Skin of body (tissue), 2 donors: Measurements from ENCODE around the gene BCL11B. TPM values are rescaled to one million over a fixed set of nuclear protein-coding genes. Genes with fewer than 3 reads are reported as not detected.
"Not testable (repeated sequence)": the region's sequence is repeated elsewhere in the genome, so short reads cannot be mapped to it uniquely, and the experiment has no call there.

Experiments used
- DNase-seq: peaks from one replicate; lab custom pipeline; 2025; lab: John Stamatoyannopoulos, UW
- total RNA-seq: library from RNA; depleted of rRNA; stranded (reverse); fragments of >200 nt; gene quantifications from one replicate; pipeline ENCODE4 v1.2.3, GENCODE V29; 2014

Gene BCL11B
- total RNA-seq, 1 donor from 2014 or later: 17.6 TPM

DNA sequence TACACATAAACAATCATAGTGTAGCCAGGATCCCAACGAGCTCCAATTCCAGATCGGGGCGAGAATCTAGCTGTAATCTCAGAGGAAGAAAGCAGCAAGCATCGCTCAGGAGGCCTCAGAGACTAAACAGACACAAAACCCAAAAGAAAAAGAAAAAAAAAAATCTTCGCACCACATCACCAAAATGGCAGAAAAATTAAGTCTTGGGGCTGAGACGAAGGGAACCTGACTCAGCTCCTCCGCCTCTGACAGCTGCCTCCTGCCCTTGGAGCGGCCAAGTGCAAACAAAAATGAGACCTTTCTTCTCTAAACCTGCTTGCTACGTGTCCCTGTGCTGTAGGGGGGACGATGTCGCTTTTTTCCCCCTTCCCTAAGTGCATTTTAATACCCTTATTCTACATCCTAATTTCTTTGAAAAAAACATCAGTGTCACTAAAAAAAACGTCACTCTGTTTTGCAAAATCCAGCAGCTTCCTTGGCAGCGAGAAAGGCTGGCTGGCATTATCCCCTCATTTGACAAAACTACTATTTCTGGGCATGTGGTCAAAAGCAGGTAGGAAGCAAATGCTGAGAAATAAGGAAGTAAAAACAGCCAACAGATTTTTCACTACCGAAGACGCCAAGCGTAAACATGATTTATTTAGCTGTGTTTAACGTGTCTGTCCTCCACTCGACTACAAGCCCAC is 30.5 kb downstream of the BCL11B start:
- DNase-seq: peak; percentile 30

- no peak for DNase-seq
Observed at GRCh38 chr14:99240627-99241324, 31.2 kb downstream of the BCL11B start.

DNA sequence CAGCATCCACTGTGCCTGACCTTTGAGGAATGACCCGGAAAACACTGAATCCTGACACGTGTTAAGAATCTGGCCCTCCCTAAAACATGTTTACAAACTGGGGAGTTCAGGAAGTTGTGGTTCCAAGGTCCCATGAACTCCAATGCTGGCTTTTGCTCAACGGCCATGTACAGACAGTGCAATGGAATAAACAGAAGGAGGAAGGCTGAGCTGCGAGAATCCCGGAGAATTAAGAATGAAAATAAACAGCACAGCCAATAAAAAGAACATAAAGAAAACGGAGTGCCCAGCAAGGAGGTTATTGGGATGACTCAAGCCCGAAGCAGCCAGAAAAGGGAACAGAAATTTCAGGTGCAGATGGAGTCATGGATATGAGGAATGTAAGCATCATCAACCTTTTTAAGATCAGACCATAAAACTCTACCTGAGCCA is 32.3 kb downstream of the BCL11B start:
- DNase-seq: no peak

DNA sequence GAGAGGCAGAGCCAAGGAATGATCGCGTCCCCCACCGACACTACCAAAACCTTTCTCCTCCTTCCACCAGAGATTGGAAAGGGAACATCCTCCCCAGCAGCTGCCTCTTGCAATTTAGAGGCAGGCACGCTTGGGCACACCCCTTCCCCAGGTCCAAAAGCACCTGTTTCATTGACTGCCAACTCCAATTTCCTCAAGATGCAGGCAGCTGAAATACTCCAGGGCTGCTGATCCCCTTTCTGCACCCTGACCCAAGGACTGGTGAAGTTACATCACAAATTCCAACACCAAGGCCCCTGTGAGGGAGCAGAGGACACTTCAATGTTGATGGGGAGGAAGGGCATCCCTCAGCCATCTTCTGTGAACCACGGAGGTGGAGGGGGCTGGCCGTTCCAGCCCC is 33.8 kb downstream of the BCL11B start:
- no peak for DNase-seq

- no peak for DNase-seq
Observed at GRCh38 chr14:99237288-99237687, 34.7 kb downstream of the BCL11B start.

GRCh38 chr14:99236386-99237138 is 35.4 kb downstream of the BCL11B start:
- no peak for DNase-seq

DNA sequence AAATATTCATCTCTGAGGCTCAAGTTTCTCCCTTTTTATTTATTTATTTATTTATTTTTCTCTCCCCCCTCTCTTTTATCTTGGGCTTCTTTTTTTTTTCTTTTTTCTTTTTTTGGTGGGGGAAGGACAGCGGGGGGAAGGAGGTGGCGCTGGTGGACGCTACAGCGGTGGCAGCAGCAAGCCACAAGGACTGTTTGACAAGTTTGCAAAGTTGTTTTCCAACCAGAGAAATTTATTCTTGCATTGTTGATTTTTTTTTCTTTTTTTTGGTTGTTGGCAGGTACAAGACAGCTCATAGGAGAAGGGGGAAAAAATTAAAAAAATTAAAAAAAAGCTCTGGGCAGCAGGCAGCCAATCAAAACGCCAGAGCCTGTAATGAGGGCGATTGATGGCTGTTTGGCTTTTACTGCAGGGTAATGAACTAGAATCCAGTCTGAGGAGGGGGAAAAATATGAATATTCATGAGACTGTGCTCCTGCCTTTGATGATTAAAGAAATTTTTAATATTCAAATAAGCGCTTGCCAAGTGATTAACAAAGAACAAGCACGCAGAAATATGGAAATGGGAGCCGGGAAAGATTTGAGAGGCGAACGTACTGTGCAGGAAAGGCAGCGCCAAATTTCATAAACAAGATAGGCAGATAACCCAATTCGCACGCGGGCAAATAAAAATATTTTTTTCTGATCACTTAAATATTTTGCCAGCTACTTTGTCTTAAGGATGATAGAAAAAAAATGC is 36.2 kb downstream of the BCL11B start:
- DNase-seq: no peak

DNA sequence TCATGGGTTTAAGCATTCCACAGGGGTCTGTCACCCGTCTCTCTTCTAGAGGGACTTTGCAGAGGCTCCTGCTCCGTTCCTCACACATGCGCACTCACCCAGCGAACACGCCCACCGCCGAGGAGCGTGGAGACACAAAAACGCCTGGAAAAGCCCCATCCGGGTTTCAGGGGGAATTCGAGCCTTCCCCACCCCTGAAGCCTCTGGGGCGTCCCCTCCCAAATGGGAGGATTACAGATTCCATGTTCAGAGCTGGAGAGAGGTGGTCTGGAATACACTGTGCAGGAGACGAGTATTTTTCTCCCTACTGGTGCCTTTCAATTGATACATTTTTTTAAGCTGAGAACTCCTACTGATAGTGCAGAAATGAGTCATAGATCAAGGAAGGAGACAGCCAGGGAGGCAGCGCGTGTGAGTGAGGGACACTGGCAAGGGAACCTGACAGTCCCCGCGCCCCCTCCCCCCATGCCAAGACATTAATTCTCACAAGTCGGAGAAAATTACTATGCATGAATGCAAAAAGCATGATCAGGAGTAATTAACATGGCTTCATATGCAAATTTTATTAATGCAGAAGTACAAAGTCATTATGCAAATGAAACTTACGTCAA is 36.9 kb downstream of the BCL11B start:
- DNase-seq: peak; percentile 81

GRCh38 chr14:99234355-99234754 is 37.6 kb downstream of the BCL11B start:
- DNase-seq: no peak

DNA sequence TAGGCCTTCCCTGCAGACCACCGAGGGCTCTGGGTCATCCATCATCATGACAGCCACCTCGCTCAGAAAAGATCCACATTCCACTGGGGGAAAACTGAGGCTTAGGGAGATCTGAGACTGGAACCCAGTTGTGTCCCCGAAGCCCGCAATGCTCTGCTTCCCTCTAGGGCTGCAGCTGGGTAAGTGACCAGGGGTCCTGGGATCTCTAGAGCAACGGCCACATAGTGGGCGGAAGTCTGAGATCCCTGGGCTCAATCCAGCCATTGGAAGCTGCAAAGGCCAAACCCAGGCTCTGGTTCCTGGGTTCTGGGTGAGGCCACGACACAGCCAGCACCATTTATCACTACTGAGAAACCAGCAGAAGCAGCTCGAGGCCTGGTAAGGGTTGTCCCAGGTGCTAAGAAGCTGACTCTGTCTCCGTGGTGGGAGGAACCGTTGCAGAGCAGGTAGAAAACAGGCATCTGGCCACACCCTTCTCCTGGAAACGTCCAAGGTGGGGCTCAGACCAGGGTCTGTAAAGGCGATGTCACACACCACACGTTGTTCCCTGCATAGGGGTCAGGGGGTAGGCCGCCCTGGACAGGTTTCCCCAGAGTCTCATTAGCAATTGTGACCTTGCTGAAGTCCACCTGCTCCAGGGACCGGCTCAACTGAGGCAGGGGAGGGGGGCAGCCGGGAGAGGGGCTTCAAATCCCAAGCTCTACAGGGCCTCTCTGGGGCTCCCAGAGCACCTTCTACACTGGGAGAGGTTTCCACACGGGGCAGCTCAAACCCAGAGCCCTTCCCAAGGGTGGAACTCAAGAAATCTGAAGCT is 38.6 kb downstream of the BCL11B start:
- DNase-seq: no peak

DNA sequence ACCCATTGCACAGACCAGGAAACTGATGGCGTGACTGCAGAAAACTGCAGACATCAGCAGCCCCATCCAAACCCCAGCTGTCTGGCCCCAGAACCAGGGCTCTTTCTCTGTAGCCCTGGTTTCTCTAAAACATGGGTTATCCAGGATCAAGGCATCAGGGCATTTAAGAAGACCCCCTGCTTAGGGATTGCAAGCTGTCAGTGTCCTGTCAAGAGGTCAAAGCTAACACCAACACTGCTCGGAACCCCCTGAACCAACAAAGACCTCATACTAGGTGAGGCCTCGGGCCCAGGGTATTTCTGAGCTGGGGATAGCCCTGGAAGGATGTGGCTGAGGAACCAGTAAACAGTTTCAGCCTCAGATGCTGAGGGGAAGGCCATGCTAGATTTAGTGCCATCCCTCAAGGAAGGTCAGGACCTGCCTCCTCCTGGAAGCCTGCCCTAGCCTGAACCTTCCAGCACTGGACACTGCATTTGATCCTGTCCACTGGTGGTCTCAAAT is 39.2 kb downstream of the BCL11B start:
- no peak for DNase-seq

DNA sequence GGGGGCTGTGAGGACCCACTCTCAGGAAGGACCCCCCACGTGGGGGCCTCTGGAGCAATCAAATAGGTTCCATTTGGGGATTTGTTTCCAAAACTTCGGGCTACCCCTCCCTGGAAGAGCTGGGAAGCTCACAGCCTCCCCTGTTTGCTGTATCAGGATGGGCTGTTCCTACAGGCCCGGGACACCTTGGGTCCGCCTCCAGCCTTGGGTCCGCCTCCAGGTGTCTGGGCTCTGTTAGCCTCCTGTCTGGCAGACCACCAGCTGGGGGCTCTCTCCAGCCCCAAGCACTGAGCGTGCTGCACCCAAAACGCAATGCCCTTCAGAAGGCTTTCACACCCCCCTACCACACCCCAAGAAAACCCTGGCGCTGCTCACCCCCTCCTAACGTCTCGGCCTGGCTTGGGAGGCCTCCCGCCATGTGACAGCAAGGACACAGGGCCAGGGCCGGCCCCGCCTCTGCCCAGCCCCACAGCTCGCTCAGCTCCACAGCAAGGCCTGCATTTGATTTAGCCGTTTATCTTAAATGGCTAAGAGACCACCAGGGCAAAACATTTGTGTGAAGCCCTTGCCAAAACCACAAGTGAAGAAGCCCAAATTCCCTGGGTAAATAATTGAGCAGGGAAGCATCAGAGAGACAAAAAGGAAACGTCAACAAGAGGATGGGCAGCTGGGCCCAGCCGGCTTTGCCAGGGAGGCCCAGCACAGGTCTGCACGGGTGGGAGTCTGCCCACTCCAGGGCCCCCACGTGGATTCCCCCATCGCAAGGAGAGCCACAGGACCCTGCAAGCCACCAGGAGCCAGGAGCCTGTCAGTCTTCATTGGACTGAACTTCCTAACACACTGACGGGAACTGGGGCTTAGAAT is 39.9 kb downstream of the BCL11B start:
- peak; percentile 81 for DNase-seq

DNA sequence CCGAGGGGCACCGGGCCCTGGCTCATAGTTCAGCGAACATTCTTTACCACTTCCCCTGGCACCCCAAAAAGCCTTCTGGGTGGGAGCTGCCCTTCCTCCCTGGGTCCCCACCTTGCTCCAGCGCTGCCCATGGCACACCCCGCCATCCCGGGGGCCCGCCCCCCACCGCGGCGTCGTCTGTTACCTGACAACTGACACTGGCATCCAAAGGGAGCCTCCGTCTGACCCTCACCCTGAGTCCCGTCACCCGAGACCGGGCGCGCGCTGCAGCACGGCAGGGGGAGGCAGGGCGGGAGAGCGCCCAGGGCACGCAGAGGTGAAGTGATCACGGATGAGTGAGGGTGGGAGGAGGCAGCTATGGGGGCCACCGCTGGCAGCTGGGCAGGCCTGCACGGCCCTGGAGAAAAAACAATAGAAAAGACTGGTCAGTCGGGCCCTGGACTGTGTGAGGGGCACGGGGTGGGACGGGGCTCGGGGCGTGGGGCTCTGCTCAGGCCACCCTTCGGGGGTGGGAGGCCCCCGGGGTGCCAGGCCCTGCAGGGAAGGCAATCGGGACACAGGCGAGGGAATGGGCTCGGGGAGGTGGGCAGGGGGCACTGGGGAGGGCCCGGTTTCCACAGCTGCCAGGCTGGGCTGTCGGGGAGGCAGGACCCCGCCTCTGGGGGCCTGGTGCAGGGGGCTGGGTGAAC is 40.7 kb downstream of the BCL11B start:
- DNase-seq: no peak

DNA sequence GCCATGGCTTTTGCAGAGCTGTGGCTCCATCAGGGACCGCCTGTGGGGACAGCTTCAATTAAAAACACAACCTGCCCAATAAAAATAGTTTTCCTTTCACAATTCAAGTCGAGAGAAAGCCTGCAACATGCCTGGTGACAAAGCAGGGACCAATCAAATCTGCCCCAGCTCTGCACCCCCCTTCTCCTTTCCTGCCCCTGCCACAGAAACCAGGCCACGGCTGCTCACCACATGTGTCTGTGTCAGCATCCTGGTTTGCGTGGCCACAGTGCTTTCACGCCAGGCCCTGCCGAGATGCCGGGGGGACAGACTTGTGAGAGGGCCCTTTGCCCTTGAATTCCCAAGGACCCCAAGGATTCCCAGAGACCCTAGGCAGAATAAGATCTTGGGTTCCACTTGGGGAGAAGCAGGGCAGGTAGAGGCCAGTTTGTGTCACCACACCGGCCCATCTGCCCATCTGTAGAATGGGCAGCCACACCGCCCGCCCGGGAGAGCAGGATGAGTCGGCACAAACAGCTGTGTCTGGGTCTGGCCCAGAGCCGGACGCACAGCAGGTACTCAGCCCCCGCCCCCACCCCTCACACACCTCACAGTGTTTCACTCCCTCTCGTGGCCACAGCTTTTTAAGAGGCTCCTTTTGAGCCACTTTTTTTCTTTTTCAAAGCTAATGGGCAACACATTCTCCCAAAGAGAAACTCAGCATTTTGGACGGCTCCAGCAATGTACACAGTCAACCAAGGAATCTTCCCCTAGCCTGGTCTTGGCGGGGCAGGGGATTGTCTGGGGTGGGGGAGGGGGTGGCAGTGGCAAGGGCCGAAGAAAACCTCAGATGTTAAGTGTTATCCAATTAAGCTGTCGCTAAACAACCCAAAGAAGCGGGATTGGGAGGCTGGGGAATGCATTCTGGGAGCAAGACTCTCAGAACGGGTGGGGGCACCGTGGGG is 41.5 kb downstream of the BCL11B start:
- peak; percentile 35 for DNase-seq

GRCh38 chr14:99229654-99230207 is 42.3 kb downstream of the BCL11B start:
- DNase-seq: peak; percentile 35

- DNase-seq: not testable (repeated sequence)
Observed at GRCh38 chr14:99228760-99229159, 43.2 kb downstream of the BCL11B start.

DNA sequence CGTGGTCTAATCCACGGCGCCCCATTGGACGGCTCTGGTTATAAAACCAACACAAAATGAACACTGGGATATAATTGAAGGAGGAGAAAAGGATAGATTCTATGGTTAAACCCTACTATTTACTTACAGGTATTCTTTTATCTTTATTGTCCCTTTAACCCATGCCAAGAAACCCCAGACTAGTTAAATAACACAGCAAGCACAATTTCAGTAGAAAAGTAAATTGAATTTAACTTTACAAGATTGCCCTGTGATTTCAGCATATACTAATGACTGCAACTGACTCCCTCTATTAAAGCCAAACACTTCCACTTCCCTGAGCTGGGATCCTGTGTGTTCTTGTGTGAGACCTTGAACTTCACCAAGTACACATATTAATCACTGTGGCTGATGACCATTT is 45.3 kb downstream of the BCL11B start:
- no peak for DNase-seq
